K562 (cell line): Measurements from ENCODE around the gene RACK1. TPM values are rescaled to one million over a fixed set of nuclear protein-coding genes. Genes with fewer than 3 reads are reported as not detected.
A peak's percentile ranks its signal among the peaks of the same experiment; 100 is the strongest.

Experiments
- AFF4 ChIP-seq: sonication (generic); formaldehyde crosslinking; IDR thresholded peaks from 2 replicates; pipeline ENCODE4 v1.8.0; 2023; ENCODE audit warnings: mild to moderate bottlenecking, missing genetic modification reagents
- ARID3B ChIP-seq: fragments of 250-450 bp; sonication (Bioruptor Pico); IDR thresholded peaks from 2 replicates; pipeline ENCODE4 v1.4.0; 2020; ENCODE audit warnings: borderline replicate concordance
- BDP1 ChIP-seq: IDR thresholded peaks from 3 replicates; pipeline ENCODE4 v1.6.1; 2011; ENCODE audit not compliant: insufficient read length, insufficient read depth
- FIP1L1 ChIP-seq: fragments of 200-400 bp; formaldehyde crosslinking; IDR thresholded peaks from 2 replicates; pipeline ENCODE4 v1.6.1; 2018; ENCODE audit warnings: mild to moderate bottlenecking, low read depth, low read length; ENCODE audit not compliant: poor library complexity, severe bottlenecking
- HDAC3 ChIP-seq: fragments of 450-650 bp; IDR thresholded peaks from 2 replicates; pipeline ENCODE4 v1.6.1; 2018; ENCODE audit warnings: borderline replicate concordance, mild to moderate bottlenecking, moderate library complexity; ENCODE audit not compliant: partially characterized antibody
- POLR2AphosphoS2 ChIP-seq: IDR thresholded peaks from 2 replicates; pipeline ENCODE4 v1.6.1; 2012; ENCODE audit warnings: low read length, improper control_type of control experiment
- SMAD2 ChIP-seq: fragments of 150-350 bp; IDR thresholded peaks from 2 replicates; pipeline ENCODE4 v1.6.1; 2014; ENCODE audit warnings: low read depth, mild to moderate bottlenecking, low read length
- TFAM ChIP-seq: fragments of 250-450 bp; sonication (Bioruptor Pico); conservative IDR thresholded peaks from 2 replicates; pipeline ENCODE4 v1.5.0; 2021; ENCODE audit warnings: mild to moderate bottlenecking, moderate library complexity
- ZNF239 ChIP-seq: fragments of 250-450 bp; sonication (Bioruptor Pico); IDR thresholded peaks from 2 replicates; pipeline ENCODE4 v1.4.0; 2020; ENCODE audit warnings: mild to moderate bottlenecking
- polyA plus RNA-seq, 8 experiments: library from polyadenylated mRNA; depleted of rRNA in 4 of 8; stranded (reverse) in 5 of 8; unstranded in 3 of 8; fragments of >200 nt; fragmentation: Nextera tagmentation in 2 of 8; fragmentation: Illumina TruSeq in 1 of 8; extraction: Ambion mirVana in 2 of 8; extraction: Trizol in 1 of 8; gene quantifications; 2 replicates each; pipeline versions ENCODE4 v1.2.1 to v1.2.3, GENCODE V29; 2011 to 2014; ENCODE audit warnings: inconsistent platforms in 1 of 8, missing spikeins in 1 of 8
- total RNA-seq, 7 experiments: library from RNA; depleted of rRNA in 6 of 7; stranded (reverse); fragments of >200 nt in 6 of 7; fragmentation: Illumina TruSeq in 2 of 7; extraction: Trizol in 2 of 7; gene quantifications; 2 replicates each; pipeline versions ENCODE4 v1.2.1 to v1.2.3, GENCODE V29; 2011 to 2021; ENCODE audit warnings: low replicate concordance in 1 of 7
- TF ChIP-seq, protein P1 (sequence below): IDR thresholded peaks from 2 replicates; pipeline ENCODE4 v1.6.1; 2014; ENCODE audit warnings: antibody characterized with exemption
- TF ChIP-seq, protein P2 (sequence below): IDR thresholded peaks from 2 replicates; pipeline ENCODE4 v1.6.1; 2011; ENCODE audit not compliant: insufficient read length; ENCODE audit errors: extremely low read depth

The RACK1 gene
- total and polyA plus RNA-seq, 9 of the 15 experiments (the other 6 are each of a cell fraction or from before 2014, with no cell fraction given) = 2,303 to 5,311 (median 3,833) TPM

DNA sequence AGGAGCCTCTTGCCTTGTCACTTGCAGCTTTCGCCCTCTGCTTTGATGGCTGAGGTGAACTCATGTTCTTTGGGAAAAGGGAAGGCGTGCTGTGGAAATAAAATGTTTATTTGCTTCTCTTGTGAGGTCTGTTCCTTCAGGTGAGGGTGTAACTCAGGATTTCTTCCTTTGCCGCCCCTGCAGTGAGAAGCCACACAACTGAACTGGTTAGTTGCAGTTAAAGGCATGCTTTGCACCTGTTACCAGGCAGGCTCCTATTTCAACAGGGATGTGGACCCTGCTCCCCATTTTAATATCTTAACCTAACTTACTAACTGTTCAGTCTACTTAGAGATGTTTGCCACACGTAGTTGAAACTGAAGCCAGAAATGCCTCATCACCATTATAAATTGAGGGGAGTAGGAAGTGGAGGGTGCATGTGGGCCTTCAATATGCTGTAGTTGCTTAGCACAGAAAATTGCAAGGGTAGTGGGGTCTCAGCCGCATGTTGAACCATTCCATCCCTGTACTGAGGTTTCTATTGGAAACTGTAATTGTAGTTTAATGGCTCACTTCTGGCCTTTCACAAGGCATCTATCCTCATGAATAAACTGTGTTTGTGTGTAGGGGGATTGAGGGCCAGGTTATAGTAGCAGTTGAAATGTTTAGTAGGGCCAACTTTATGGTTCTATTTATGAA is 7.9 kb downstream of the RACK1 start (continued):
- TF ChIP-seq, protein P1, sequence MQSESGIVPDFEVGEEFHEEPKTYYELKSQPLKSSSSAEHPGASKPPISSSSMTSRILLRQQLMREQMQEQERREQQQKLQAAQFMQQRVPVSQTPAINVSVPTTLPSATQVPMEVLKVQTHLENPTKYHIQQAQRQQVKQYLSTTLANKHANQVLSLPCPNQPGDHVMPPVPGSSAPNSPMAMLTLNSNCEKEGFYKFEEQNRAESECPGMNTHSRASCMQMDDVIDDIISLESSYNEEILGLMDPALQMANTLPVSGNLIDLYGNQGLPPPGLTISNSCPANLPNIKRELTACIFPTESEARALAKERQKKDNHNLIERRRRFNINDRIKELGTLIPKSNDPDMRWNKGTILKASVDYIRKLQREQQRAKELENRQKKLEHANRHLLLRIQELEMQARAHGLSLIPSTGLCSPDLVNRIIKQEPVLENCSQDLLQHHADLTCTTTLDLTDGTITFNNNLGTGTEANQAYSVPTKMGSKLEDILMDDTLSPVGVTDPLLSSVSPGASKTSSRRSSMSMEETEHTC = no peak
- TF ChIP-seq POLR2AphosphoS2 (peak; percentile 99), TFAM (no peak), SMAD2 (no peak), ARID3B (CRISPR knock-in tag) (no peak), BDP1 (no peak), AFF4 (CRISPR knock-in tag) (no peak), HDAC3 (no peak), ZNF239 (CRISPR knock-in tag) (no peak), FIP1L1 (no peak)
- TF ChIP-seq, protein P2, sequence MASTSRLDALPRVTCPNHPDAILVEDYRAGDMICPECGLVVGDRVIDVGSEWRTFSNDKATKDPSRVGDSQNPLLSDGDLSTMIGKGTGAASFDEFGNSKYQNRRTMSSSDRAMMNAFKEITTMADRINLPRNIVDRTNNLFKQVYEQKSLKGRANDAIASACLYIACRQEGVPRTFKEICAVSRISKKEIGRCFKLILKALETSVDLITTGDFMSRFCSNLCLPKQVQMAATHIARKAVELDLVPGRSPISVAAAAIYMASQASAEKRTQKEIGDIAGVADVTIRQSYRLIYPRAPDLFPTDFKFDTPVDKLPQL = no peak
